H1 (cell line): ENCODE data around the gene MEDAG. TPM values are rescaled to one million over a fixed set of nuclear protein-coding genes. Genes with fewer than 3 reads are reported as not detected.

Experiments
- CTCF ChIA-PET: fragments of 300-600 bp; sonication (Branson Sonifier 250); formaldehyde crosslinking; loops from one replicate; lab custom pipeline; 2021; ENCODE audit not compliant: partially characterized antibody; lab: Charles Lee
- POLR2A ChIA-PET: fragments of 300-600 bp; sonication (Branson Sonifier 250); formaldehyde crosslinking; loops from one replicate; lab custom pipeline; 2021; ENCODE audit warnings: inconsistent platforms; ENCODE audit not compliant: partially characterized antibody; lab: Charles Lee
- DNase-seq, 2 experiments: peaks; one replicate each; pipeline versions ENCODE4 v3.0.0 to v3.0.0-alpha.2; 2010 to 2022; ENCODE audit warnings: low spot score in 2 of 2, low read depth in 1 of 2, mixed read lengths in 1 of 2
- FAIRE-seq: peaks from 2 replicates; lab custom pipeline; 2011; peaks lifted over from hg19 to GRCh38; lab: Jason Lieb, UNC
- H2AFZ ChIP-seq: 2 replicates; pipeline ENCODE4 v1.8.1; 2012; ENCODE audit warnings: low read length, inconsistent platforms
- H2AK5ac ChIP-seq: 2 replicates; pipeline ENCODE4 v1.6.1; 2013; ENCODE audit warnings: low read depth, low read length
- H2BK120ac ChIP-seq: replicated peaks from 2 replicates; pipeline ENCODE3; 2013; ENCODE audit warnings: low read depth, low read length, inconsistent platforms
- H2BK12ac ChIP-seq: 2 replicates; pipeline ENCODE4 v1.6.1; 2013; ENCODE audit warnings: low read depth, low read length
- H2BK15ac ChIP-seq: 2 replicates; pipeline ENCODE4 v1.6.1; 2013; ENCODE audit warnings: low read length
- H2BK20ac ChIP-seq: 2 replicates; pipeline ENCODE4 v1.6.1; 2013; ENCODE audit warnings: low read length
- H2BK5ac ChIP-seq: 2 replicates; pipeline ENCODE4 v1.6.1; 2013; ENCODE audit warnings: low read depth, low read length
- H3K14ac ChIP-seq: 2 replicates; pipeline ENCODE4 v1.6.1; 2013; ENCODE audit warnings: inconsistent platforms; ENCODE audit not compliant: insufficient read length
- H3K18ac ChIP-seq: 2 replicates; pipeline ENCODE4 v1.6.1; 2013; ENCODE audit warnings: low read length; ENCODE audit errors: extremely low read depth
- H3K23ac ChIP-seq: 2 replicates; pipeline ENCODE4 v1.6.1; 2013; ENCODE audit warnings: inconsistent platforms; ENCODE audit not compliant: insufficient read length
- H3K23me2 ChIP-seq: 2 replicates; pipeline ENCODE4 v1.6.1; 2013; ENCODE audit warnings: low read depth, low read length
- H3K27ac ChIP-seq: 2 replicates; pipeline ENCODE4 v1.6.1; 2011; ENCODE audit warnings: low read depth, low read length, inconsistent platforms
- H3K27me3 ChIP-seq, 4 experiments: replicated peaks in 1 of 4; 1 replicate in 1 of 4; 2 replicates in 3 of 4; pipeline versions ENCODE4 v1.6.1 to v1.8.1; 2011 to 2013; ENCODE audit warnings: low read length in 3 of 4, mild to moderate bottlenecking in 3 of 4, inconsistent platforms in 2 of 4, mixed read lengths in 2 of 4, moderate library complexity in 1 of 4; ENCODE audit not compliant: control insufficient read depth in 3 of 4, insufficient read depth in 3 of 4; ENCODE audit errors: extremely low read depth in 1 of 4
- H3K36me3 ChIP-seq, 4 experiments: 2 replicates each; pipeline versions ENCODE4 v1.6.1 to v1.8.1; 2011 to 2013; ENCODE audit warnings: mild to moderate bottlenecking in 4 of 4, low read length in 3 of 4, moderate library complexity in 2 of 4, control low read depth in 1 of 4, inconsistent platforms in 1 of 4; ENCODE audit not compliant: insufficient read depth in 4 of 4, control insufficient read depth in 2 of 4
- H3K4ac ChIP-seq: replicated peaks from 2 replicates; pipeline ENCODE3; 2013; ENCODE audit warnings: low read length, low read depth, mixed read lengths, inconsistent platforms; ENCODE audit not compliant: insufficient read length
- H3K4me1 ChIP-seq, 4 experiments: replicated peaks in 1 of 4; 1 replicate in 1 of 4; 2 replicates in 3 of 4; pipeline versions ENCODE4 v1.6.1 to v1.8.1; 2011 to 2013; ENCODE audit warnings: low read length in 3 of 4, inconsistent platforms in 2 of 4, mixed read lengths in 1 of 4; ENCODE audit not compliant: insufficient read depth in 4 of 4, control insufficient read depth in 3 of 4
- H3K4me2 ChIP-seq, 2 experiments: 2 replicates each; pipeline versions ENCODE4 v1.6.1 to v1.8.1; 2011 to 2013; ENCODE audit warnings: low read depth in 2 of 2, low read length in 2 of 2, control low read depth in 1 of 2, inconsistent platforms in 1 of 2, mild to moderate bottlenecking in 1 of 2; ENCODE audit not compliant: insufficient read depth in 1 of 2
- H3K4me3 ChIP-seq, 4 experiments: fragments of 200-600, 300-600 bp in 1 of 4; sonication (generic), shearing (Covaris generic), sonication (Bioruptor Twin) in 1 of 4; 2 replicates each; pipeline versions ENCODE4 v1.5.1 to v1.8.1; 2011 to 2016; ENCODE audit warnings: low read length in 4 of 4, low read depth in 3 of 4, control low read depth in 2 of 4, inconsistent platforms in 2 of 4, mild to moderate bottlenecking in 2 of 4, mixed read lengths in 1 of 4, moderate library complexity in 1 of 4; ENCODE audit not compliant: insufficient read depth in 2 of 4; ENCODE audit errors: extremely low read depth in 1 of 4
- H3K56ac ChIP-seq: replicated peaks from 2 replicates; pipeline ENCODE3; 2013; ENCODE audit warnings: low read depth, mild to moderate bottlenecking, mixed read lengths, low read length, inconsistent platforms; ENCODE audit not compliant: insufficient read length
- H3K79me1 ChIP-seq: 2 replicates; pipeline ENCODE4 v1.6.1; 2013; ENCODE audit warnings: low read depth, low read length, control low read depth
- H3K79me2 ChIP-seq, 2 experiments: 2 replicates each; pipeline versions ENCODE4 v1.6.1 to v1.8.1; 2012 to 2013; ENCODE audit warnings: low read length in 2 of 2, mild to moderate bottlenecking in 2 of 2, inconsistent platforms in 1 of 2; ENCODE audit not compliant: insufficient read depth in 2 of 2, control insufficient read depth in 1 of 2
- H3K9ac ChIP-seq, 4 experiments: replicated peaks in 1 of 4; 1 replicate in 1 of 4; 2 replicates in 3 of 4; pipeline versions ENCODE4 v1.6.1 to v1.8.1; 2011 to 2013; ENCODE audit warnings: low read depth in 3 of 4, low read length in 3 of 4, control low read depth in 2 of 4, mild to moderate bottlenecking in 2 of 4, moderate library complexity in 2 of 4, inconsistent platforms in 1 of 4; ENCODE audit errors: extremely low read depth in 1 of 4
- H3K9me3 ChIP-seq, 2 experiments: 2 replicates each; pipeline versions ENCODE4 v1.6.1 to v1.8.1; 2012 to 2013; ENCODE audit warnings: mild to moderate bottlenecking in 2 of 2, moderate library complexity in 2 of 2, control low read depth in 1 of 2, inconsistent platforms in 1 of 2, low read depth in 1 of 2, low read length in 1 of 2, mixed read lengths in 1 of 2; ENCODE audit not compliant: insufficient read depth in 2 of 2
- H4K20me1 ChIP-seq, 2 experiments: replicated peaks in 1 of 2; 2 replicates each; pipeline versions ENCODE3 to v1.8.1; 2011 to 2013; ENCODE audit warnings: inconsistent platforms in 2 of 2, low read length in 2 of 2, mild to moderate bottlenecking in 1 of 2; ENCODE audit not compliant: insufficient read depth in 2 of 2, control insufficient read depth in 1 of 2
- H4K5ac ChIP-seq: 2 replicates; pipeline ENCODE4 v1.6.1; 2013; ENCODE audit warnings: low read length, low read depth, mixed read lengths, inconsistent platforms; ENCODE audit not compliant: insufficient read length
- H4K8ac ChIP-seq: 2 replicates; pipeline ENCODE4 v1.8.0; 2013; ENCODE audit warnings: mild to moderate bottlenecking, moderate library complexity, low read length, inconsistent platforms; ENCODE audit not compliant: insufficient read depth; ENCODE audit errors: extremely low read depth
- H4K91ac ChIP-seq: replicated peaks from 2 replicates; pipeline ENCODE3; 2013; ENCODE audit warnings: low read length, mixed read lengths, inconsistent platforms; ENCODE audit not compliant: insufficient read length
- BCL11A ChIP-seq, 2 experiments: IDR thresholded peaks; one replicate each; pipeline ENCODE4 v1.6.1; 2011; ENCODE audit warnings: low read depth in 2 of 2, low read length in 2 of 2, mild to moderate bottlenecking in 2 of 2
- KDM4A ChIP-seq: IDR thresholded peaks from one replicate; pipeline ENCODE4 v1.7.1; 2012; ENCODE audit warnings: low read depth, mild to moderate bottlenecking, moderate library complexity, low read length, inconsistent platforms; ENCODE audit not compliant: severe bottlenecking
- PHF8 ChIP-seq: fragments of 200-600 bp; sonication (generic); conservative IDR thresholded peaks from 2 replicates; pipeline ENCODE4 v1.7.1; 2012; ENCODE audit warnings: low read depth, mild to moderate bottlenecking, inconsistent platforms, low read length, moderate library complexity
- SIN3A ChIP-seq, 2 experiments: IDR thresholded peaks in 1 of 2; conservative IDR thresholded peaks in 1 of 2; 2 replicates each; pipeline ENCODE4 v1.6.1; 2011 to 2012; ENCODE audit warnings: low read length in 2 of 2, improper control_type of control experiment in 1 of 2, low read depth in 1 of 2, mild to moderate bottlenecking in 1 of 2
- WGBS, 2 experiments: shearing (Covaris generic) in 1 of 2; methylation state at CpG; one replicate each; pipeline versions ENCODE4 v1.1.6 to v1.1.7; 2013 to 2015; ENCODE audit warnings: low lambda C conversion rate in 2 of 2, mixed read lengths in 2 of 2, inconsistent platforms in 1 of 2, low coverage in 1 of 2, missing lambda C conversion rate in 1 of 2; ENCODE audit not compliant: insufficient replicate concordance in 2 of 2, insufficient coverage in 1 of 2, insufficient read length in 1 of 2; ENCODE audit errors: extremely low coverage in 1 of 2, missing lambda C conversion rate in 1 of 2; 5-methylcytosine and 5-hydroxymethylcytosine counted together
- polyA plus RNA-seq, 7 experiments: library from polyadenylated mRNA; depleted of rRNA in 3 of 7; stranded (reverse) in 5 of 7; unstranded in 2 of 7; fragments of >200 nt in 5 of 7; fragments of 200-250 nt in 2 of 7; gene quantifications; 1 replicate in 5 of 7; 2 replicates in 1 of 7; 4 replicates in 1 of 7; pipeline versions ENCODE4 v1.2.1 to v1.2.3, GENCODE V29; 2011 to 2013; ENCODE audit warnings: missing spikeins in 2 of 7, mixed read lengths in 2 of 7
- total RNA-seq: library from RNA; stranded (reverse); fragmentation: NEBNext Ultra II Directional; extraction: Animal tissue kit (Norgen Biotek cat#: 25700); gene quantifications from 2 replicates; pipeline ENCODE4 v1.2.1, GENCODE V29; 2021
- TF ChIP-seq, protein P1 (sequence below): IDR thresholded peaks from 2 replicates; pipeline ENCODE4 v1.6.1; 2012; ENCODE audit warnings: inconsistent platforms

The MEDAG gene
- total and polyA plus RNA-seq, 2 of the 8 experiments (the other 6 are each of a cell fraction or from before 2014, with no cell fraction given), result 2.1 to 3.1 TPM

DNA sequence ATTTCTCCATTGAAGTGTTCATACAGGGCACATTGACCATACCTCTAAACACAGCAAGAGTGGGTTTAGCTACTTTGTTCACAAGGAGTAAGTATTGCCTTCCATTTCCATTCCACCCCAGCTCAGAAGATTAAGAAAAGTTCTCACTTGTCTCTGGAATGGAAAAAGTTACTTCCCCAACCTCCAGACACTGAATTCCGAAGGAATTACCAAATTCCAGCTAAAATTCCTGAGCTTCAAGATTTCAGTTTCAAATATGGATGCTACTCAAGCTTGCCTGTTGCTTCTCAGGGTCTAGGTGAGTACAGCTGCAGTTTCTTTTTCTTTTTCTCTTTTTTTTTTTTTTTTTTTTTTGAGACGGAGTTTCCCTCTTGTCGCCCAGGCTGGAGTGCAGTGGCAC lies 60.0 kb downstream of the MEDAG start:
- CTCF ChIA-PET, result interaction anchor here (1.9 kb wide), 1 partner anchor 13 kb away, joined by 12 read pairs; no protein-coding TSS in a partner anchor
- no peak overlapping the region for H2BK5ac ChIP-seq
- no peak overlapping the region for H3K4ac ChIP-seq
- no peak overlapping the region for H3K9ac ChIP-seq
- no peak overlapping the region for H3K4me2 ChIP-seq
- no peaks in the 10 kb centered on the region for H3K36me3 ChIP-seq
- DNase-seq (no peak), FAIRE-seq (no peak)
- no peak overlapping the region for H3K23ac ChIP-seq
- H2BK12ac ChIP-seq, result no peak overlapping the region
- H3K18ac ChIP-seq, result no peak overlapping the region
- no peak overlapping the region for H3K14ac ChIP-seq
- no peaks in the 10 kb centered on the region for H3K79me2 ChIP-seq
- H2BK15ac ChIP-seq, result no peak overlapping the region
- 80% methylated on average over 1 of the region's 3 CpGs; no CpG with 5 or more reads in 1 of the 2 experiments for WGBS, 2 experiments
- no peak overlapping the region for H4K91ac ChIP-seq
- H3K79me1 ChIP-seq, result no peaks in the 10 kb centered on the region
- no peak overlapping the region for H2BK20ac ChIP-seq
- H3K9me3 ChIP-seq, result peaks cover 14 to 23% of the 10 kb centered on the region in 2 experiments
- no peak overlapping the region for H3K4me3 ChIP-seq
- H2AK5ac ChIP-seq, result no peak overlapping the region
- H3K27ac ChIP-seq, result no peak overlapping the region
- TF ChIP-seq KDM4A (no peak), PHF8 (no peak), BCL11A (IDR thresholded peaks at IDR 0.05; ENCODE audit: low read depth in 2 of 2, low read length in 2 of 2) (no peak), SIN3A (conservative IDR thresholded peaks at IDR 0.05 in 1 of 2, IDR thresholded peaks at IDR 0.05 in 1 of 2; ENCODE audit: low read depth in 1 of 2, low read length in 2 of 2) (no peak)
- TF ChIP-seq, protein P1, sequence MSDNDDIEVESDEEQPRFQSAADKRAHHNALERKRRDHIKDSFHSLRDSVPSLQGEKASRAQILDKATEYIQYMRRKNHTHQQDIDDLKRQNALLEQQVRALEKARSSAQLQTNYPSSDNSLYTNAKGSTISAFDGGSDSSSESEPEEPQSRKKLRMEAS, result no peak
- no peaks in the 10 kb centered on the region; the same call in 1 of the 2 replicates for H3K23me2 ChIP-seq
- no peaks in the 10 kb centered on the region for H4K20me1 ChIP-seq
- H4K5ac ChIP-seq, result no peak overlapping the region
- no peaks in the 10 kb centered on the region for H3K27me3 ChIP-seq
- H3K56ac ChIP-seq, result no peak overlapping the region
- H4K8ac ChIP-seq, result no peak overlapping the region
- no peak overlapping the region for H2AFZ ChIP-seq
- POLR2A ChIA-PET, result no interaction called here
- no peak overlapping the region for H2BK120ac ChIP-seq
- H3K4me1 ChIP-seq, result no peaks in the 10 kb centered on the region
